GM18505 (cell line): ENCODE data around the gene COBL.

Experiments
- ATAC-seq: cut with Tn5 transposase; IDR thresholded peaks from one replicate; pipeline ENCODE4 v1.9.1; 2021; ENCODE audit not compliant: unreplicated experiment
- POLR2A ChIP-seq: IDR thresholded peaks from 4 replicates; pipeline ENCODE4 v1.6.1; 2011; ENCODE audit warnings: borderline replicate concordance; ENCODE audit not compliant: insufficient read depth, insufficient read length; ENCODE audit errors: extremely low read depth

Gene COBL

DNA sequence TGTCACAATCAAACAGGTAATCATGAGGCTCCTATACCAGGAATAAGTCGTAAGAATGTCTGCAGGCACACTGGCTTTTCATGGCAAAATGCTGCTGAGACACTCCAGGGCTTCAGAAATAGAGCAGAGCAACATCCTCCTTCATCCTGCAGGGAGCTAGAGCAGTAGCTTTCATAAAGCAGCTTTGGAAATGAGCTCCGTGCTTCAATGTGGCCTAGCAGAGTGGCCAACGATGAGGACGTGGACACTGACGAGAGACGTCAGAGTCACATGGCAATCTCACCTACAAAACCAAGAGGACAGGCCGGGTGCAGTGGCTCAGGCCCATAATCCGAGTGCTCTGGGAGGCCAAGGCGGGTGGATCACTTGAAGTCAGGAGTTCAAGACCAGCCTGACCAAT lies 9.8 kb downstream of the COBL start:
- no peak for ATAC-seq
- no peak for TF ChIP-seq POLR2A

DNA sequence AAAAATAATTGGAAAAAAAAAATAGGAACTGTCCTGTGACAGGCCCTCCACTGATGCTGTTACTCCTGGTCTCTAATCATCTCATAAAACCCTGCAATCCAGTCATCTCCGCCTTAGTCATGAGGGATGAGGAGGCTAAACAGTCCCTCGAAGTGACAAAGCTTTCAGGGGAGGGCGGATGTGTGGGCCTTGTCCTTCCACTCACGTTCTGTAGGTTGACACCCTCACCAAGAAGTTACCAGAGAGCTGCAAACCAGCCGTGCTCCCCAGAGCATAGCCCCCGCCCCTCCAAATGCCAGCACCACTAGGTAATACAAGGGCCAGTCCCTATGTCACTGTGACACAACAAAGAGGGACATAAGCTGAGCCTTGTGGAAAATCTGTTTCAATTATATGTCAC lies 11.9 kb downstream of the COBL start:
- TF ChIP-seq POLR2A = no peak
- ATAC-seq = no peak

DNA sequence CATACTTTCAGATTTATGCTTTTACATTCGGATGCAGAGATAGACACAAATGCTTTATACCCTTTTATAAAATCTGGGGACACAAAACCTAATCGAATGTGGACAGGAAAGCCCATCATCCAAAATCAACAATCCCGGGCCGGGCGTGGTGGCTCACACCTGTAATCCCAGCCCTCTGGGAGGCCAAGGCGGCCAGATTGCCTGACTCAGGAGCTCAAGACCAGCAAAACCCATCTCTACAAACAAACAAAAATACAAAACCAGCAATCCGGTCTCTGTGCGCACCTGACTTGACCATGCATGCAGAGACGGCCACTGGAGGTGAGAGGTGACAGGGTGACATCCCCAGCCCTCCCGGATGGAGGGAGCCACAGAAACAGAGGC lies 13.5 kb downstream of the COBL start:
- no peak for TF ChIP-seq POLR2A
- ATAC-seq = no peak

DNA sequence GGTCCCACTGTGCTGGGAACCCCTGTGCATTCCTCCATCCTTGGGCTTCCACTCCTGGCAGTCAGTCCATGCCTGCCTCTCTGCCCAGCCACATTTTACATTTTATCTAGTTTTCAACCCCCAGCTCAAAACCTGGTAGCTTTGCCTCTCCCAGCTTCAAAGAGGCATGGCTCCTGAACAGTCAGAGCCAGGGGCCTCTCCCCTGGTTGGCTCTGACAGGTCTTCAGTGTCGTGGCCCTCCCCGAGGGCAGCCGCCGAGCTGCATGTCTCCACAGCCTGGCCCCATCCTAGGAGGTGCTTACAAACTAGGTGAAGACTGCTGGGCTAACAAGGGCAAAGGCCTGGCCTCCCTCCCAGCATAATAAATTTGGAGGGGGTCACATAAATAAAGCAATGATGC lies 14.8 kb downstream of the COBL start:
- no peak for TF ChIP-seq POLR2A
- ATAC-seq = no peak

DNA sequence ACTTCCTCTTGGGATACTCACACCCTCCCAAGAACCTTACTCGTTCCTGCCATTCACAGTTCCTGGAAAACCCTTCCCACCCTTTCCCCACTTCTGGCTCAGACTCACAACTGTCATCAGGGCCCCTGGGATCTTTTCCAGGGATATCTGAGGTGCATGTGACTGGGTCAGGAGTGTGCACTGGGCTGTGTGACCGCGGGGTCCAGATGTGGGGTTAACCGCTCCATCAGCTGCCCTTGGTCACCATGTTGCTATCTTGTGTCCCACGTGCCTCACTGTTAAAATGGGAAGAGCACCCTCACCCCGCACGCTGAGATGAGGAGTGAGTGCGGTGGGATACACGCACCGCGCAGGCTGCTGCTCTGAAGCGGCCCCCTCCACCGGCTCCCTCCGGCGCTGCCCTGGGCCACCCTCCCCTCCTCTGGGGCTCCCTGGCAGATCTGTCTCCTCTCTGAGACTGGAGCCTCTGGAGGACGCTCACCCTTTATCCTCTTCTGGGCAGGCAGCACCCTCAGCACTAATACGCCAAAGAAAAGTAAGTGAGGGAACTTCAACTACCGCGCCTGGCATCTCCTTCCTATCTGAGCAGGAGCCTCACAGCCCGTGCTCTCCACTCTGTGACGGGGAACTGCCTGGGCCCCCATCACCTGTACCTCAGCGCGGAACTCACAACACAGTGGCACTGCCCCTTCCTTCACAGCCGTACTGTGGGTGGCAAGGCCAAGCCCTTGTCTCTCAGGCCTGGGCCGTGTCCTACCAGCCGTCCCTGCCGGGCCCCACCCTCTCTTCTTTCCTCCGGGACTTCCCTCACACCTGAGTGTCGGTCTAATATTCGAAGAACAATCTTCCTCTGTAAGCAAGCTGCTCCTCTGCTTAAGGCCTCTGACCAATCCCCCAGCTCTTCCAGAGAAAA lies 15.6 kb downstream of the COBL start:
- ATAC-seq = no peak
- no peak for TF ChIP-seq POLR2A

DNA sequence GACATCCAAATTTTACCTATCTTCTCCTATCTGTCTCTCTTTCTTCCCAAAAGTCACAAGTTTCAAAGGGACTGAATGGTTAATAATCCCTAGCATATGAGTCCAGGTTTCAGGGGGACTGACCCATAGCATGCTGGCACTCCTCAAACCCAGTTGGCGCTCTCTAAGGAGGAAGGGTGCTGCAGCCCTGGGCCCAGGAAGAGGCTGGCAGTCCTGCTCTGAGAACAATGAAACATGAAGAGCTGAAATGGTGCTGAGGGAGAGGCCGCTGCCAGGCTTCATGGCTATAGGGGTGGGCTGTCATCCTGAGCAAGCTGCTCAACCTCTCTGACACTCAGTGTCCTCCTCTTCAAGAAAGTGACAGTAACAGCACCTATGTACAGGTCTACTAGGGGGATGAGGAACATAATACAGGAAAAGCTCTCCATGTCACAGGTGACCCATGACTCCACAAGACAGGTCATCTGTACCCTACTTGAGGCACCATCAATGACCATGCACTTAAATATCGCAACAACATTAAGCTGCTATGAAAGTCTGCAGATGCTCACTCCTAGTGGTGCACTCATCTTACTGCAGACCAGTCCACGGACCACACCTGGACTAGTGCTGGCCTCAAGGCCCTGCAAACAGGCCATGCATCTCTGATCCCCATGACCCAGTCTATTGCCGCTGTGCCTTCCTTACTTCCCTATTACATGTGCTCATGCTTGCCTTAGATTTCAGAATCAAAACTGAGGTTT lies 17.0 kb downstream of the COBL start:
- no peak for ATAC-seq
- no peak for TF ChIP-seq POLR2A

DNA sequence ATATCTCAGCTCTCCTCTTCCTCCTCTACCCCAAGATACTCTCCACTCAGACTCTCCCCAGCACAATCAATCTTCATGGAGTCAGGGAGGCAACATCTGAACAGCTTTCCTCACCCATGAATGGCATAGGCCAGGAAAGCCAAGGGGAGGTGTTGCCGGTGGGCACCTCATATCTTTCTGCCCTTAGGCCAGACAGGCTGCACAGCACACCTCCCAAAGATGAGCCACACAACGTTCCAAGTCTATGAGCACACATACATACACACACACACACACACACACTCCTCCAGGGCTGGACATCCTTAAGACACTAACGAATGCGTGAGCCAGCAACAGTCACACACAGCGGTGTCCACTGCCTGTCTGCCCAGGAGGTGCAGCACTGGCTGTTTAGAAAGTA lies 17.7 kb downstream of the COBL start:
- TF ChIP-seq POLR2A = no peak

DNA sequence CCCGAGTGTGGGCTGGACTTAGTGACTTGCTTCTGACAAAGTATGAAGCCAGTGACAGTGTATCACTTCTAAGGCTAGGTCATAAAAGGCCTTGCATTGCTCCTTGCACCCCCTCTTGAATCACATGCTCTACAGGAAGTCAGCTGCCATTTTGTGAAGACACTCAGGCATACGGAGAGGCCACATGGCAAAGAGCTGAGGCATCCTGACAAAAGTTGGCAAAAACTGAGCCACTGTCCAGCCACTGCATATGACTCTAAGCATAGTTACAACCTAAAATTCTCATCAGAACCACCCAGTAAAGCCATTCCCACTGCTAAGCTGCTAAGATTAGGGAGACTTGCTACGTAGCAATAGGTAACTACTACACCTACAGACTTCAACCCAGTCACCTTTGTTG lies 18.6 kb downstream of the COBL start:
- ATAC-seq = no peak
- TF ChIP-seq POLR2A = no peak

More for the DNA sequence above, 17.7 kb downstream of the COBL start:
- no peak for ATAC-seq

DNA sequence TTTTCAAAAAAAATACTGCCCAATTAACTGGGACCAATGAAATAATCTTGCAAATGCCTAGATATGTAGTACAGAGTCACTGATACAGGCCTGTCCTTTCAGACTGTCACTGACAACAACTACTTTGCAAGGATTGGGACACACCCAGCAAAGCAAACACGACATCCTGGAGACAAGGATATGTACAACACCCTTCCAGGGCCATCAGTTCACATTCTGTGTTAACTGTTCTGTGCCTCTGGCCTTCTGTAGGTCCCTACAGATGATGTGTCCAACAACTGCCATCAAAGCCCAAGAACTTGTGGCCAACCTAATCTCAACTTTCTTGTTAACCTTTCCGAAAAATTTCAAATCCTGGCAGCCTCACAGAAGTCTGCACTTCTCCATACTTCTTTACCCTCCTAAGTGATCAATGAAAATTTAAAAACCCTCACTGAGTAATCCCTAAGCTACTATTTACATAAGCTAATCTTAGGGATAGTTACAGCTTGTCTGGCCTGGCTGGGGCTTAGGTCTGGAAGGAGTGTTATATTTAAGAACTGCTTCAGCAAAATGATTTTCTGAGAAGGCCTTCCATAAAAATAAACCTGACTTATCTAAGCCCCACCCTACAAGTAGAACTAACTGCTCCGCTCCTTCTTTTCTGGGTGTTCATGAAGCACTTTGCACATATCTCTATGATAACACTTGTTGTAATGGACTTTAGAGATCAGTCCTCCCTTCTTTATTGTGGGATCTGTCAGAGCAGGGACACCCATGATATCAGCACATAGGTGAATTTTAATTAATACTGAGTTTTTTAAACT lies 21.0 kb downstream of the COBL start:
- no peak for TF ChIP-seq POLR2A
- no peak for ATAC-seq

DNA sequence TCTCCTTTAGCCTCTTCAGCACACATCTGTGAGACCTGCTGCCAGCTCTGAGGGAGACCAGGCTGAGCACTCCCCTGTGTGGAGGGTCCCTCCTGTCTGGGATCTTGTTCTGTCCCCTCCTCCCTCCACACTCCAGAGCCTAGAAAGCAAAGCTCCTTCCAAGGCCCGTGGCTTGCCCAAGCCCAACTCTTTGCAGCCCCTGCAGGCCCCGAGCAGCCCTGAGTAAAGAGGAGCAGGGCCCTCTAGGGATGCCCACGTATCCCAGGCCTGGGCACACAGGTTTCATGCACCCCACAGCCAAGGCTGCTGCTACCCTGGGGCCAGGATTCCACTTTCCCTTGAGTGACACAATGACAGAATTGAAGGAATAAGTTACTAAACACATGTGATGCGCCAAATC lies 24.0 kb downstream of the COBL start:
- no peak for ATAC-seq
- TF ChIP-seq POLR2A = no peak

DNA sequence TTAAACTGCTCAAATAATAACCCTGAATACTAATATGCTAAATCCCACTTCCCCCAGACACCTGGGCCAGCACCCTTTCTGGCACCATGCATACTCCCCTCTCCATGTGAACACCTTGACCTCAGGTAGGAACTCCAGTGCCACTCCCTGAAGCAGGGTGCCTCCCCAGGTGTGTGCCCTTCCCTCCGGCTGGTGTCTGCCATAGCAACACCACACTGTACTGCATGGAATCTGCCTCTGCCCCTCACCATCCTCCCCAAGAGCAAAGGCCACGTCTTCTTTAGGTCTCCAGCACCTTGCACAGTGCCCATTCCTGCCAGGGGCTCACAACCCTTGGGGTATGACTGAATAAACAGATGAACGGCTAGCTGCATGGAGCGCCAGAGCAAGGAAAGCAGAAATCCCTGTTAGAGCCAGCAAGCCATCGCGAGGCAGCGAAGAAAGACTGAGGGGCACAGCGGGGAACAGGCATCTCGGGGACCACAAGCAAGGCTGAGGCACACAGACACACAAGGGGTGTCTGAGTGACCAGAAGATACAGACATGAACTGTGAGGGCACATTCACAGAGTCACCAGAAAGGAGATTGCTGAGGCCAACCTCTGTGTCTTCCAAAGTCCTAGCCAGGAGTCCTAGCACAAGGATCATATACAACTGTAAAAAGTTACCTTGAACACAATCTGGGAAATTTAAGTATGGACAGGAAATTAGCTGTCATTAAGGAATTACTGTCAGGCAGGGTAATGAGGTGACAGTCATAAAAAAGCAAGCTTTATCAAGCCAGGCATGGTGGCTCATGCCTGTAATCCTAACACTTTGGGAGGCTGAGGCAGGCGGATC lies 25.7 kb downstream of the COBL start:
- TF ChIP-seq POLR2A = no peak
- ATAC-seq = no peak

DNA sequence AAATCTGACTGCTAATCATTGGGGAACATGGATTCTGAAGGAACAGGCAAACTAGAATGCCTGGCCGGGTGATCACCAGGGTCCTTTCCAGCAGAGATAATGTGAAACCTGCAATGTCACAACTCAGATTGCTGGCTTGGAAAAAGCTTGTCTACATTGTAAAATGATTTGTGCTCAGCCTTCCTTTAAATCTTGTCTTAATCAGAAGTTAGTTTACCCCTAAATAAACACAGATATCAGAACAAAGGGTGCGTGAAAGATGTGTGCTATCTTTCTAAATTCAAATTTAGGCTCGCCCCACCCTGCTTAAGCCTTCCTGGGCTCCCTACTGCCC lies 26.3 kb downstream of the COBL start:
- ATAC-seq = no peak
- TF ChIP-seq POLR2A = no peak
